Effector CD4-positive, alpha-beta T cell (primary cell): ENCODE results near the gene HNMT.
"Not testable (repeated sequence)": the region's sequence is repeated elsewhere in the genome, so short reads cannot be mapped to it uniquely, and the experiment has no call there.

Experiments
- DNase-seq: peaks from one replicate; pipeline ENCODE4 v3.0.0-alpha.2; 2020

The HNMT gene

DNA sequence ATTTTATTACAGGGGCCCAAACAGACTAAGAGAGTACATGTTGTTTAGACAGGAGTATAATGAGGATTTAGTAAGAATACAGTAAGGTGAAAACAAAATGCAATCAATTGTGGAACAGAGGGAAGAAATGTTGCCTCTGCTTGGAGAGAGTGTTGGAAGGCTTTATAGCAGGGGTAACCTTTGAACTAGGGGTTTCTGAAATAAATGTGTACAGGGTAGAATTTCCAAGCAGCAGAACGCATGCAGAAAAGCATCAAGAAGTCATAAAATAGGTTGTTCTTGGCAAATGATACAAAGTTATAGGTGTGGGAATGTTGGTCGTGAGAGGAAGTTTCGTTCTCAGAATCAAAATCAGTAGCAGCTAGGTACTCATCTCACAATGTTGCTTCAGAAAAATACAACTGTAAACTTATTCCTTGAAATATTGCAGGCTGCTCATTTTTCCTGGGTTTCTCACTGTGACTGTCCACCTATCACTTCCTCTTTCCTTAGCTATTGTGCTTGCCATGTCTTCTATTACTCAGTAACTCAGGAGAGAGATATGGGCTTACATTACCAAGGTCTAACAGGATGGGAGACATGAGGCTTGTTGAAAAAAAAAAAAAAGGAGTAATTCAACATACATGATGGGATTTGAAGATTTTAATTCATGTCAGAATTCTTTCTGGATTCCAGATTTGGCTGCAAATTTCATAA, 17.1 kb upstream of the HNMT start:
- no peak for DNase-seq

DNA sequence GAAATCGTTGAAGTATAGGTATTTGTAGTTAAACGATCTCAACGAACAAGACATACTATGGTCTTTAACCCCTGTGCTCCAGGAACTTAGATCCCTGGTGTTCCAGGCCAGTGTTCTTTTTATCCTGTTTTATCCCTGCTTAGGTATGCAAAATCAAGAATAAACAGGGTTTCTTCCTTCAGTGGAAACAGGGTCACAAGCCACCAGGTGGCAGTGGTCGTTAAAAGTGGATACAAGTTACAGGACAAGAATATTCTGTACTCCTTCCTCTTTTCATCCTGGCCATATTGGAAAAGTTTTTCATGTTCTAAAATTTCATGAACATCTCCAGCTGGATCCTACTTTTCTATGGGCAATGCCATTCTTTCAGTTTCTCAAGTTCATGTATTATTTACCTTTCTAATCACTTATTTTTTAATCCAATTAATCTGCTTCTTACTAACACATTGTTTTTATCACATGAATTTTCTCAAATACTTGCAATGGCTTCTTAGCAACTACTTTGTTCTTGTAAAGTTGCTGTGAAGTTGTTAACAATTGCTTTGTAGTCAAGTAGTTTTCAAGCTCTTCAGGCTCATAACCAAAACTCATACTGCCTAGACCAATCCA, 16.4 kb upstream of the HNMT start:
- DNase-seq, result peak; percentile 2

DNA sequence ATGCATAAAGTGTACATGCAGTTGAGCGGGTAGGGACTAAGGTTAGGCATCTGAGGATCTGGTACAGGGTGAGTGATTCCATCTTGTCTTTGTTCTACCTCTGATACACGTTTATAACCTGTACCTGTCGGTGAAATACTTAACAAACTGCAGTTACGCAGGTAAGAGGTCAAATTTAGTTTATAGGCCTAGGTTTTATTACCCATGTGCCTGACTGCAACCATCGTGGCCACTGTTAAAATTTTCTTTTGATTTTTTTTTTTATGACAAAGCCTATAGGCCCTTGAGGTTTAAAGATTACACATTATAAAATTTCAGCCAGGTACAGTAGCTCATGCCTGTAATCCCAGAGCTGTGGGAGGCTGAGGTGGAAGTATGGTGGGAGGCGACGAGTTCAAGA, 15.4 kb upstream of the HNMT start:
- DNase-seq, result no peak

DNA sequence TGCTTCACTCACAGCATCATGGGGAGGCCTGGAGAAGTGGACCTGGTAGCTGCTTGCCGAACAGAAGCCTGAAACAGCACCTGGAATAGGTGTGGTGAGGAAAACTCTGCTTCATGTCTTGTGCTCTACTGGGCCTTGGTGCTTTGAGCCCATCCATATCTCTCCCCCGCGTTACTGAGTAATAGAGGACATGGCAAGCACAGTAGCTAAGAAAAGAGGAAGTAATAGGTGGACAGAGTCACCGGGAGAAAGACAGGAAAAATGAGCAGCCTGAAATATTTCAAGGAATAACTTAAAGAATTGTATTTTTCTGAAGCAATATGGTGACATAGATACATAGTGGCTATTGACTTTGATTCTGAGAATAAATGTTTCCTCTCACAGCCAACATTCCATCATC, 14.0 kb upstream of the HNMT start:
- DNase-seq, result no peak

DNA sequence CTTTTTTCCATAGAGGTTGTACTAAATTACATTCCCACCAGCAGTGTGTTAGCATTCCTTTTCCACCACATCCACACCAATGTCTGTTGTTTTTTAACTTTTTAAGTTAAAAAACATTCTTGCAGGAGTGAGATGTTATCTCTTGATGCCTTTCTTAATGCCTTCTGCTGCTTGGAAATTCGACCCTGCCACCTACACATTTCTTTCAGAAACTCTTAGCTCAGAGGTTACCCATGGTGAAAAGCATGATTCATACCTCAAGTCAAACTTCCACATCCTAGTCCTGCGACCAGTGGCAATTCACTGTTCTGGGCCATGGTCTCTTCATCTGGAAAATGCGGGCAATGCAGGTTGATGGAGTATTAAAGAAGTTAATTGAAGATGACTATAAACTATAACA, 12.7 kb upstream of the HNMT start:
- DNase-seq, result no peak

DNA sequence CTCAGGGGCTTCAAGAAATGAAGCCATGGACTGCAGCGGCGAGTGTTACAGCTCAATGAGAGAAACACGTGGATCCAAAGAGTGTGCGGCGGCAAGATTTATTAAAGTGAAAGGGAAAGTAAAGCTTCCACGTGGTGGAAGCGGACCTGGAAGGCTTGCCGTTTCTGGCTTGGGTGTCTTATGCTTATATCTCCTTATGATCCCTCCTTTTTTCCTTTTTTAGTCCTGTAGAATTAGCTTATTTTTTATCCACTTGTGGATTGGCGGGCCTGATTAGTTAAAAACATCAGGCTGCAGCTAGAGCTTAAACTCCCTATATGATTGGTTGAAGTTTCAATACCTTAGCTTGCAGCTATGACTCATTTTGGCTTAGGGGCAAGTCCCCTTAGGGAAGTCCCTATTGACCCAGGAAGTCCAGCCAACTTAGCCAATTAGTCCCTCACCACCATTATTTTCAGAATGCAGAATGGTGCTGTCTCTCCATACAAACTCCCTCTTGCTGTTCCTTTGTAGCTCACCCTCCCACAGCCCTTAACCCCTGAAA, 11.6 kb upstream of the HNMT start:
- DNase-seq, result no peak

DNA sequence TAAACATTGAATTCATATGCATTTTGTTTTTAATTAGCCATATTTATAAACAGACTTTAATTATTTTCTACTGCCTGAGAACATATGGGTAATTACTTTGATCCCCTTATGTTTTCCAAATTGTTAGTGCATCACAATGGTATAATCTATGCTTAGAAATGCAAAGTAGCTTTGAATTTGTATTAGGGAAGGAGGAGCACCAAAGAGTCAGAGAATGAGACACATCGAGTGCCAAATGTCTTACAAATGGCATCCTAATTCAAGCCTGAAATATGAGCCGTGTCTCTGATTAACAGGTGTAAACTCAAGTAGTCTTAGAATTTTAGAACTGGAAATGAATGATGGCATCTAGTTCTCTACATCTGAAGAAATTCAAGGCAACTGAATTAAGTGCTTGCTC, 8.7 kb upstream of the HNMT start:
- no peak for DNase-seq

DNA sequence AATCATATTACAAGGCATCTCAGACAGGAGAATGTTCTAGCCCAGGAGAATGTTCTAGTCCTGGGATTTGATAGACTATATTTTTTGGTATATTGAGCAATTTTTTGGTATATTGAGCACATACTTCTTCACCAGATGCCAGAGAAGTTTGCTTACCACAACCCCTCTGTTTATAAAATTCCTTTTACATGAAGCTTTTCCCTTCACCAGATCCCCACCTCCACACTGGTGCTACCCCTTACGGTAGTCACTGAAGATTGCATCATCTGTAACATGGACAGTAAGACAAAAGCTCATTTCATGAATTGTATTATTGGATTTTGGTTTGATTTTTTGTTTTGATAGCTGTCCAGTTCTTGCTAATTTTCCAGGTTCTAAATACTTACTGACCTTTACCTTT, 7.2 kb upstream of the HNMT start:
- no peak for DNase-seq

DNA sequence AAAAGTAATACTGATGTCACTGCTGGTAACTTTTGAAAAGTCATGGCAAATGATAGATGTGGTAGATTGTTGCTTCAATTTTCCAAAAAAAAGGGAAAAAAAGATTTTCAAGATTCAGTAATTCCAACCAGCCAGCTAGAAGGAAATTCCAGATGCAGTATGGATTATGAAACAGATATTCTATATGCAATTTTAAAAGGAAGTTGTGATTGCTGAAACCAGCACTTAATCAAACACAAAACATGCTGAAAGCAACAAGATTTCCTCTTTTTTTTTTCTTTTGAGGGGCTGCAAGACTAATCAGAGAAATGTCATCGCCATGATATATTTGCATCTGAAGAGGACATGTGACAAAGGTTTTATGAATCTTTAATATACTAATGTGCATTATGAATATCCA, 5.1 kb upstream of the HNMT start:
- DNase-seq, result no peak

DNA sequence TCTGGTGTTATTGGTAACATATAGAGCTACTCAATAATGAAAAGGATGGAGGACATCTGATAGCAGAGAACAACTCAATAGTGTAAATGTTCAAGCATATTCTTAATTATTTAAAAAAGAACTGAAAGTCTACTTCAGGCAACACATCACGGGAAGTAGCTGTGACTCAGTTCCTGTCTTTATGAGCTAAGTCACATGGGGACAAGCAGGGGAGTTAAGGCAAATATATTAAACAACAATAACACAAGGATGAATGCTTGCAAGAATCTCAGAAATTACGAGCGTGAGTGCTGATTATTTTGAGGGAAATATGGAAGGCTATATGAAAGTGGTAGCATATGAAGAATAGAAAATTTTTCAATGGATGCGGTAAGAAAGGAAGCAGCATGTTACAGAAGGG, 4.0 kb upstream of the HNMT start:
- no peak for DNase-seq

DNA sequence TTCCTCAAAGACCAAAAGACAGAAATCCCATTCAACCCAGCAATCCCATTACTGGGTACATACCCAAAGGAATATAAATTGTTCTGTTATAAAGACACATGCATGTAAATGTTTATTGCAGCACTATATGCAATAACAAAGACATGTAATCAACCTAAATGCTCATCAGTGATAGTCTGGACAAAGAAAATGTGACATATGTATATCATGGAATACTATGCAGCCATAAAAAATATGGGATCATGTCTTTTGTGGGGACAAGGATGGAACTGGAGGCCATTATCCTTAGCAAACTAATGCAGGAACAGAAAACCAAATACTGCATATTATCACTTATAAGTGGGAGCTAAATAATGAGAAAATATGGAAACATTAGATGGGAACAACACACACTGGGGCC, 2.7 kb upstream of the HNMT start:
- DNase-seq, result no peak

DNA sequence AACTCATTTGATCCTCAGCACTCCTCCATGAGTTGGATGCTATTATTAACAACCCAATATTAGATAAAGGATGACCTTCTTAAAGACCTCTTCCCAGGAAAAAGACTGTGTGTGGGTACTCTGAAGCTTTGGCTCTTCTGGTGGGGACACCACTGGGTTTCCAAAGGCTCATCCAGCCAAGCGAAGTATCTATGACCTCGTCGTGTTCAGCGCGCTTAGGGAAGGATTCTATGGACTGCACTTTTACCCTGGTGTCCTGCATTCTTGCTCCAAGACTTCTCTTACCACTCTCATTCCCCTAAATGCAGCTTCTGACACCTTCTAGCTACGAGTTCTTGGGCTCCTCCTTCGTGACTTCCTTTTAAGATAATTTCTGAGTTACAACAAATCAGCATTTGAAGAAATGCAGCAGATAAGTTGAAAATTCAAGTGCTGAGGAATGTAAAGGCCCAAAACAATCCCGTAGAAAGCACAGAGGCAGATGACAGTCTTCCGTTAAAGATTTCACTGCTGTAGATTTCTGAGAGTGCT, 673 bp upstream of the HNMT start:
- DNase-seq, result no peak

DNA sequence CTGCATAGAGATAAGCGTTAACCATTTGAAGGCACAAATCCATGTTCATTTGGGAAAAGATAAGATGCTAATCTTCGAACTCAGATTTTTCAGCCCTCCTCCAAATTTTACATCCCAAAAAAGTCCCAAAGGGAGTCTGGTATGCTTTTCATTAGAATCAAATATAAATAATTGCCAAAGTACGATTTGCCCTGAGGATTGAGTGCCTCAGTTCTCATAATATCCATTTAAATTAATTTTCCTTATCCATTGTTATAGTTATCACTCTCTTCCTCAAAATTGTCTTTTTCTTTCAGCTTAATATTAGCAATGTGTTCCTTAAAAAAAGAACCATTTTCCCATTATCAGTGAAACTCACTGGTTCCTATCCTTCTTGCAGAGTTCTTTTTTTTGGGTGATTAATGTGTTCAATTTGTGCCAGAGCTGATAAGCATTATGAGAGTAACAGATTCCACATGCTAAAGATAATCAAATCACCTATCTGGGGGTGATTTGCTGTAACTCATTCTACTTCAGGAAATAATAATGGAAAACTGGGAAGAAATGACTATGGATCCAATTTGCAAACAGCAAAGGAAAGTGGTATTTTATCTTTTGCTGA, 686 bp downstream of the HNMT start:
- no peak for DNase-seq

DNA sequence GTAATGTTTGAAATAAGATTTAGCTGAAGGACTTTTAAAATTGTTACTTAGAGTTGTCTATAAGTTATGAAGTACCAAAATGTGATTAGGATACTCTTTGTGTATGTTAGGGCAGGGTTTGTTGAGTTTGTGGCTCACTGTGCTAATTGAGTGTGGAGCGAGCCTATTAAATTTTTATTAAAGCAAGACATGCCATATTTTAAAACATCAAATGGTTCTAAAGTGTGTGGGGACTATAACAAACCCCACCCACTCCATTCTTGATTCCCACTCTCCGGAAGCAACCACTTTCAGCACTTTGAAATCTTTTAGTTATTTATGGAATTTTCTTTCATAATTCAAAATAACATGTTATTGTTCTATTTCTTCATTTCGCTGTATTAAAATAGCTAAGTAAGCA, 1.8 kb downstream of the HNMT start:
- no peak for DNase-seq

DNA sequence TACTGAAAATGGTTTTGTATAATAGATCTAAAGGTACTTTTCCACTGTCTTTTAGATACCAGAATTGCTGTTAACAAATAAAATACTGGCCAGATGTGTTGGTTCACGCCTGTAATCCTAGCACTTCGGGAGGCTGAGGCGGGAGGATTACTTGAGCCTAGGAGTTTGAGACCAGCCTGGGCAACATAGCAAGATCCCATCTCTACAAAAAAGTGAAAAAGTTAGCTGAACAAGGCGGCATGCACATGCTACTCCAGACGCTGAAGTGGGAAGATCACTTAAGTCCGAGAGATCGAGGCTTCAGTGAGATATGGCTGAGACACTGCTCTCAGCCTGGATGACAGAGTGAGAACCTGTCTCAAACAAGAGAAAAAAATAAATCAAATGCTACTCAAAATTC, 2.8 kb downstream of the HNMT start:
- no peak for DNase-seq

DNA sequence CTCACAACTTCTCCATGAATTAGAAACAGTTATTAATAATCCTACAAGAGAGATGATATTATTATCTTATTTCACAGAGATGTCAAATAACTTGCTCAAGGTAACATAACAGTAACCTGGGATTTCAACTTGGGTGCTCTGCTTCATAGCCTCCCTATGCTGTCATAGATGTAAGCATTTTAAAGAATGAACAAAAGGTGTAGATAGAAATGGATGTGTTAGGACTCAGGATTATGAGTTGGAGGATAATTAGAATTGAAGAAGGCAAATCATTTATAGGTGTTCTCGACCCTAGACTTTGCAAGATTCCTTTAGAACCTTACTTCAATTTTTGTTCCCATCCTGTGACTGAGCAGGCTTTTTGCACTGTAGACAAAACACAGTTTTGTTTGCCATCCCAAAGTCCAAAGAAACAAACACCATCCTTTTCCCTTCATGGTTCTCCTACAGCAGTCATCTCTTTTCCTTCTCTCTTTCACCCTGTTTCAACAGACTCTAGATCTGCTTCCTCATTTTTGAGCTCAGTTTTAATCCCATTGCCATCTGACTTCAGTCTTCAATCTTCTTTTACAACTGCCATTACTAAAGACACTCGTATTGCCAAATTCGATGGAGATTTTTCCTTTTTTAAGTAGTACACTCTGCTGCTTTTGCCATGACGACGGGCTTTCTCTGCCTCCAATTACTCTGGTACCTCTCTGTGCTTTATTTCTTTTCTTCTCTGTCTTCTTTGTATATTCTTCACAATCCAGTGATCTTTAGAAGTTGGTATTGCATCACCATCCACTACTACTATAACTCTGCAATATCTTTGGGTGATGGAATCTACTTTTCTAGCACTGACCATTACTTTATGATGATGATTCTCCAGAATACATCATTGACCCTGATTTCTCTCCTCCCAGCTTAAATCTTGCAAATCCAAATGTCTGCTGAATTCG, 4.5 kb downstream of the HNMT start:
- no peak for DNase-seq

DNA sequence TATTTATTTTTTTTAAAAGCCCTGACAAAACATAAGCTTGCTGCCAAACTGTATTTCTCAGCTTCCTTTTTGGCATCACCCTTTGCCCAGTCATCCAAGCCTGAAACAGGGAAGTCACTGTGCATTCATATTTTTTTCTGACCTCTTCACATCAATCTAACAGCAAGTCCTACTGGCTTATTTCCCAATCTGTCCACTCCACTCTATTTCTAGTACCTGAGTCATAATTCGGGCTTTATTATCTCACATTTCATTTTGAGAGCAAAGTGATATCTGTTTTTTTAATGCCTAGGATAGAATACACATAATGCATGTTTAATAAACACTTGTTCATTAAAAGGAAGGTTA, 5.1 kb downstream of the HNMT start:
- no peak for DNase-seq

DNA sequence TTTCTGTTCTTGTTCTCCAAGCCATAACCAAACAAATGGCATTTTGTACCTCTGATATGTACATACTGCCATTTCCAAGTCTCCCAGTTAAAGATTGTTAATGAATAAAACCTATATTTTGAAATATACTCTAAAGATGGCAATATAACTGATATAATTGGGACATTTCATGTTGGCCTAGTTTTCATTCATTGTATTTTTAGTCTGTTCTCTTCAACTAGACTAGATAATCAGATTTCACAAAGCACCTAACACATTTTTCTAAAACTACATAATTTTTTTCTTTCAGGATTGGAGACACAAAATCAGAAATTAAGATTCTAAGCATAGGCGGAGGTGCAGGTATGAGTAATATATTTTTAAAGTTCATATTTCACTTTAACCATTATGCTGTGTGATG, 5.6 kb downstream of the HNMT start:
- DNase-seq, result no peak

DNA sequence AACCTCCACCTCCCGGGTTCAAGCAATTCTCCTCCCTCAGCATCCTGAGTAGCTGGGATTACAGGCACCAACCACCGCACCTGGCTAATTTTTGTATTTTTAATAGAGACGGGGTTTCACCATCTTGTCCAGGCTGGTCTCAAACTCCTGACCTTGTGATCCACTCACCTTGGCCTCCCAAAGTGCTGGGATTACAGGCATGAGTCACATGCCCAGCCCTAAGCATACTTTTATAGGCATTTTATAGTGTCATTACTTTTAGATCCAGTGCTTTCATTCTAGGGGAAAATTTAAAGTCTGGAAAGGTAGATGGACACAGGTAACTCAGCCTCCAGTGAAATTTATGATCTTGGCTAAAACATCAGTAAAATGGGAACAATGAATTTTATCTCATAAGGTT, 7.0 kb downstream of the HNMT start:
- not testable (repeated sequence) for DNase-seq

DNA sequence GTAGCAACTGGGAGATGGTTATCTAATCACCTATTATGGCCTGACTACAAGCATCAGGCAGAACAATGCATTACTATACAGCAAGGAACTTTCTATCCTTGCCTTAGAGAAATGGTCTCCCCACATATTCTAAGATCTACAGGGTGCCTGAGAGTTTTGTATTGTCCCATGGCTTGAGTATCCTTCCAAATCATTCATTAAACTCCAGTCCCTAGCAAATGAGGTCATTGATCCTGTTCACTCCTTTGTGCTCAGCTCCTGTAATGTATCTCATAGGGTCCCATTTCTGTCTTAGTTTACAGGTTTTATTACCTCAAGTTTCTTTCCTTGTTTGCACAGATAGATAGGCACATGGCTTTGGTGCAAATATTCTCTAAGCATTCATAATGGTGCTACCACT, 9.0 kb downstream of the HNMT start:
- DNase-seq, result no peak

DNA sequence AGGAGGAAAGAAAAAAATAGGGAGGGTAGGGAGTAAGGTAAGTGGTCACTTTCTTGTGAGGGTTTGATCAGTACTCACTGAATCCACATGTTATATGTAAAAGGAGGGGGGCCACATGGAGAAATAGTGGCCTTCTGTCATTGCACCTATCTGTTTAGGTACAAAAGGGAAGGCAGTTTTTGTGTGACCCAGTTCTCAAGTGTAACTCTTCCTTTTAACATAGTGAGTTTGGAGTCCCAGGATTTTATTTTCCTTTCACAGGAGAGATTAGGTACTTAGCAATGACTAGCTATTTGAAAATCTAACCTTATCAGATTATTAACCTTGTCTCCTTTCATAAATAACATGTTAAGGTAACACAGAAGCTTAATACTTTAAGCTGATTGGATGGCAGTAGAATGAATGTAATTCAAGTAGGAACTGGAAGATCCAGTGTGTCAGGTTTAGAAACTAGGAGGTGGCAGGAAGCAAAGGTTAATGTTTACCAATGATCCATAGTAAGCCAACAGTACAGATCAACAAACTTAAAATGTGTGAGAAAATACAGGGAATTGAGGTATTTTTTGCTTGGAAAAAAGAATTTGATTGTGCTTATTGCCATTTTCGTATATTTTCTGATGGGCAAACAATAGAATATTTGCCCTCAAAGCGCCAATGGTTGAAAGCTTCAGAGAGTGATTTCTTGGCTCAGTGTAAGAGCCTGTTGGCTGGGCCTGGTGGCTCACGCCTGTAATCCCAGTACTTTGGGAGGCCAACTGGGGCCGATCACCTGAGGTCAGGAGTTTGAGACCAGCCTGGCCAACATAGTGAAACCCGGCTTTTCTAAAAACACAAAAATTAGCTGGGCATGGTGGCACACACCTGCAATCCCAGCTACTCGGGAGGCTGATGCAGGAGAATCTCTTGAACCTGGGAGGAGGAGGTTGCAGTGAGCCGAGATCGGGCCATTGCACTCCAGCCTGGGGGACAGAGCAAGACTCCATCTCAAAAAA, 11.3 kb downstream of the HNMT start:
- no peak for DNase-seq

DNA sequence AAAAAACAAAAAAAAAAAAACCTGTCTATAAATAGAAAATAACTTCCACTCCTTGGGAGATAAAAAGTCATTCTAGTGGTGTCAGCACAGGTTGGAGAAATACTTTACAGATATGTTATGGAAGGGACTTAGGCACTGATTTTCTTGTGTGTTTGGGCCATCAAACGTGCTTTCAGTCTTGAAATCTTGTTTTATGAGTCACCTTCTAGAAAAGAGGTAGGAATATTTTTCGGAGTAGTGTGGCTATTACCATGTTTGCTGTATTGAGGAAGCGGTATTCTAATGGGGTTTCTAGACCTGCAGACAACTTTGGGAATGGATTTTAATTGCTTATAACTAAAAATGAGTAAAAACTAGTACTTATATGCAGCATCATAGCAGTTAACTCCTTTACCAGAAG, 12.0 kb downstream of the HNMT start:
- no peak for DNase-seq
